Panc1 (cell line): ENCODE data around the gene CDHR2.

Experiments
- POLR2AphosphoS5 ChIP-seq: IDR thresholded peaks from 2 replicates; pipeline ENCODE4 v1.6.1; 2012; ENCODE audit warnings: mild to moderate bottlenecking, low read depth, low read length, moderate library complexity
- SIN3A ChIP-seq: IDR thresholded peaks from 2 replicates; pipeline ENCODE4 v1.6.1; 2012; ENCODE audit warnings: low read depth, mild to moderate bottlenecking, low read length, moderate library complexity, borderline replicate concordance; ENCODE audit not compliant: insufficient read depth
- TCF7L2 ChIP-seq: IDR thresholded peaks from 2 replicates; pipeline ENCODE4 v1.6.1; 2011; ENCODE audit warnings: mild to moderate bottlenecking, low read depth, low read length, inconsistent platforms
- TF ChIP-seq, protein P1 (sequence below): fragments of 450-650 bp; IDR thresholded peaks from 2 replicates; pipeline ENCODE4 v1.5.1; 2017; ENCODE audit warnings: mild to moderate bottlenecking
- TF ChIP-seq, protein P2 (sequence below), 2 experiments: IDR thresholded peaks; 2 replicates each; pipeline ENCODE4 v1.6.1; 2011 to 2012; ENCODE audit warnings: low read depth in 2 of 2, control low read depth in 1 of 2, low read length in 1 of 2, mild to moderate bottlenecking in 1 of 2, moderate library complexity in 1 of 2; ENCODE audit not compliant: insufficient read depth in 1 of 2

DNA sequence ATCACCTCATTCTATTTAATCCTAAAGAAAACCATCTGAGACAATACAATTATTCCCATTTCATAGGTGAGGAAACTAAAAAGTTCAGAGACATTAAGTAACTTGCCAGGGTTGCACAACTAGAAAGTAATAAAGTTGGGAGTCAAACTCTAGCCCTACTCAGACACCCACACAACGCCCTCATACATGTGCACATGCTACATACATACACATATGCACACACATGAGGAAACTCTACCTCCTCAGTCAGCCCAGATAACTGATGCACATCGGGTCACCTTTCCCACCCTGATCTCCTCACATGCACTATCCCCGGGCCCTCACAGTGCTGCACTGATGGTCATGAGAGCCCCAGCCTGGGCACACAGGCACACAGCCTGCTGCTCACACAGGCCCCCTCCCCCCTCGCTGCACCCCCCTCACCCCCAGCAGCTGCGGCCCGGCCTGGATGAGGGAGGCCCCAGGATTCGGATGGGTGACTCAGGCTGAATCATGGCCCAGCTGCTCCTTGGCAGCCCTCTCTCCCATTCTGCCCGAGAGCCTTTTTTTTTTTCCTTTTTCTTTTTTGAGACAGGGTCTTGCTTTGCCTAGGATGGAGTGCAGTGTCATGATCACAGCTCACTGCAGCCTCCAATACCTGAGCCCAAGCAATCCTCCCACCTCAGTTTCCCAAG lies 65.8 kb downstream of the CDHR2 start:
- TF ChIP-seq, protein P1, sequence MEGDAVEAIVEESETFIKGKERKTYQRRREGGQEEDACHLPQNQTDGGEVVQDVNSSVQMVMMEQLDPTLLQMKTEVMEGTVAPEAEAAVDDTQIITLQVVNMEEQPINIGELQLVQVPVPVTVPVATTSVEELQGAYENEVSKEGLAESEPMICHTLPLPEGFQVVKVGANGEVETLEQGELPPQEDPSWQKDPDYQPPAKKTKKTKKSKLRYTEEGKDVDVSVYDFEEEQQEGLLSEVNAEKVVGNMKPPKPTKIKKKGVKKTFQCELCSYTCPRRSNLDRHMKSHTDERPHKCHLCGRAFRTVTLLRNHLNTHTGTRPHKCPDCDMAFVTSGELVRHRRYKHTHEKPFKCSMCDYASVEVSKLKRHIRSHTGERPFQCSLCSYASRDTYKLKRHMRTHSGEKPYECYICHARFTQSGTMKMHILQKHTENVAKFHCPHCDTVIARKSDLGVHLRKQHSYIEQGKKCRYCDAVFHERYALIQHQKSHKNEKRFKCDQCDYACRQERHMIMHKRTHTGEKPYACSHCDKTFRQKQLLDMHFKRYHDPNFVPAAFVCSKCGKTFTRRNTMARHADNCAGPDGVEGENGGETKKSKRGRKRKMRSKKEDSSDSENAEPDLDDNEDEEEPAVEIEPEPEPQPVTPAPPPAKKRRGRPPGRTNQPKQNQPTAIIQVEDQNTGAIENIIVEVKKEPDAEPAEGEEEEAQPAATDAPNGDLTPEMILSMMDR, result no peak
- TF ChIP-seq POLR2AphosphoS5 (no peak), SIN3A (no peak), TCF7L2 (no peak)
- TF ChIP-seq, protein P2, sequence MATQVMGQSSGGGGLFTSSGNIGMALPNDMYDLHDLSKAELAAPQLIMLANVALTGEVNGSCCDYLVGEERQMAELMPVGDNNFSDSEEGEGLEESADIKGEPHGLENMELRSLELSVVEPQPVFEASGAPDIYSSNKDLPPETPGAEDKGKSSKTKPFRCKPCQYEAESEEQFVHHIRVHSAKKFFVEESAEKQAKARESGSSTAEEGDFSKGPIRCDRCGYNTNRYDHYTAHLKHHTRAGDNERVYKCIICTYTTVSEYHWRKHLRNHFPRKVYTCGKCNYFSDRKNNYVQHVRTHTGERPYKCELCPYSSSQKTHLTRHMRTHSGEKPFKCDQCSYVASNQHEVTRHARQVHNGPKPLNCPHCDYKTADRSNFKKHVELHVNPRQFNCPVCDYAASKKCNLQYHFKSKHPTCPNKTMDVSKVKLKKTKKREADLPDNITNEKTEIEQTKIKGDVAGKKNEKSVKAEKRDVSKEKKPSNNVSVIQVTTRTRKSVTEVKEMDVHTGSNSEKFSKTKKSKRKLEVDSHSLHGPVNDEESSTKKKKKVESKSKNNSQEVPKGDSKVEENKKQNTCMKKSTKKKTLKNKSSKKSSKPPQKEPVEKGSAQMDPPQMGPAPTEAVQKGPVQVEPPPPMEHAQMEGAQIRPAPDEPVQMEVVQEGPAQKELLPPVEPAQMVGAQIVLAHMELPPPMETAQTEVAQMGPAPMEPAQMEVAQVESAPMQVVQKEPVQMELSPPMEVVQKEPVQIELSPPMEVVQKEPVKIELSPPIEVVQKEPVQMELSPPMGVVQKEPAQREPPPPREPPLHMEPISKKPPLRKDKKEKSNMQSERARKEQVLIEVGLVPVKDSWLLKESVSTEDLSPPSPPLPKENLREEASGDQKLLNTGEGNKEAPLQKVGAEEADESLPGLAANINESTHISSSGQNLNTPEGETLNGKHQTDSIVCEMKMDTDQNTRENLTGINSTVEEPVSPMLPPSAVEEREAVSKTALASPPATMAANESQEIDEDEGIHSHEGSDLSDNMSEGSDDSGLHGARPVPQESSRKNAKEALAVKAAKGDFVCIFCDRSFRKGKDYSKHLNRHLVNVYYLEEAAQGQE (IDR thresholded peaks at IDR 0.05; ENCODE audit: insufficient read depth in 1 of 2, low read depth in 2 of 2, low read length in 1 of 2), result no peak
